HepG2 (cell line): ENCODE results near the gene SNRNP25.

Source experiments
- CEBPB ChIP-seq: IDR thresholded peaks from 2 replicates; pipeline ENCODE4 v1.6.1; 2011; ENCODE audit warnings: low read depth, low read length, improper control_type of control experiment, borderline replicate concordance
- FOXP1 ChIP-seq, 2 experiments: fragments of 450-650 bp in 1 of 2; IDR thresholded peaks; 2 replicates each; pipeline ENCODE4 v1.6.1; 2017 to 2018; ENCODE audit warnings: antibody characterized with exemption in 1 of 2
- IKZF1 ChIP-seq: fragments of 450-650 bp; IDR thresholded peaks from 2 replicates; pipeline ENCODE4 v1.7.1; 2016
- KDM1A ChIP-seq: IDR thresholded peaks from 2 replicates; pipeline ENCODE4 v1.6.1; 2016; ENCODE audit warnings: missing compliant biosample characterization
- MEF2D ChIP-seq: sonication (generic); formaldehyde crosslinking; IDR thresholded peaks from 2 replicates; pipeline ENCODE4 v1.5.1; 2020; ENCODE audit warnings: mild to moderate bottlenecking, missing genetic modification reagents
- NFAT5 ChIP-seq: sonication (generic); formaldehyde crosslinking; IDR thresholded peaks from 2 replicates; pipeline ENCODE4 v1.4.0; 2020; ENCODE audit warnings: missing genetic modification reagents
- NFKB2 ChIP-seq: sonication (generic); formaldehyde crosslinking; IDR thresholded peaks from 2 replicates; pipeline ENCODE4 v1.4.0; 2020; ENCODE audit warnings: missing genetic modification reagents, borderline replicate concordance
- NR2F1 ChIP-seq, 2 experiments: fragments of 450-650 bp in 1 of 2; formaldehyde crosslinking in 1 of 2; IDR thresholded peaks; 2 replicates each; pipeline versions ENCODE4 v1.5.0 to v1.6.1; 2016 to 2020; ENCODE audit warnings: mild to moderate bottlenecking in 1 of 2, missing compliant biosample characterization in 1 of 2, missing genetic modification reagents in 1 of 2, moderate library complexity in 1 of 2
- SNAPC2 ChIP-seq: sonication (generic); formaldehyde crosslinking; IDR thresholded peaks from 2 replicates; pipeline ENCODE4 v1.8.1; 2022; ENCODE audit warnings: mild to moderate bottlenecking, missing genetic modification reagents
- TAF1 ChIP-seq: sonication (generic); formaldehyde crosslinking; IDR thresholded peaks from 2 replicates; pipeline ENCODE4 v1.4.0; 2020; ENCODE audit warnings: missing genetic modification reagents
- ZBTB8A ChIP-seq: sonication (generic); formaldehyde crosslinking; IDR thresholded peaks from 2 replicates; pipeline ENCODE4 v1.4.0; 2020; ENCODE audit warnings: mild to moderate bottlenecking, low read depth, missing genetic modification reagents, borderline replicate concordance
- ZNF737 ChIP-seq: sonication (generic); formaldehyde crosslinking; IDR thresholded peaks from 2 replicates; pipeline ENCODE4 v1.5.0; 2020; ENCODE audit warnings: missing genetic modification reagents, mild to moderate bottlenecking, borderline replicate concordance

DNA sequence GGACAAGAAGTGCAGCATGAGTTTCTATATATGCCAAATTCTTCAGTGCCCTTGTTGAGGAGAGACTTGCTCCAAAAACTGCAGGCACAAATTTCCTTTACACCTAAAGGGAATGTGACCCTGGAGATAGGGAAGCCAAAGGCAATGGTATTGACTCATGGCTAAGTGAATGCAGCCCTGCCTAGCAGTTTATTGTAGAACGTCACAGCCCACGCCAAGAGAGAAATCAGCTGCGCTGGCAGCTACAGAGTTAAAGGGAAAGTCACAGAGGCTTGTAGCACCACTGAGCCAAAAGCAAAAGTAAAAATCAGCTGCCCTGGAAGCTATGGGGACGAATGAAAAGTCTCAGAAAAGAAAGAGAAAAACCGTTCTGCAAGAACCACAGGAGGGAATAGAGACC is 10.3 kb upstream of the SNRNP25 start:
- TF ChIP-seq KDM1A (CRISPR knock-in tag) (no peak), NR2F1 (CRISPR knock-in tag; IDR thresholded peaks at IDR 0.05) (no peak), TAF1 (no peak), MEF2D (no peak), SNAPC2 (CRISPR knock-in tag) (no peak), FOXP1 (IDR thresholded peaks at IDR 0.05) (no peak), FOXP1 (CRISPR knock-in tag; IDR thresholded peaks at IDR 0.05) (no peak), NFKB2 (CRISPR knock-in tag) (no peak), IKZF1 (no peak), NFAT5 (no peak), CEBPB (no peak), ZBTB8A (CRISPR knock-in tag) (no peak), ZNF737 (CRISPR knock-in tag) (no peak)
